GM21737 (cell line): ENCODE data around the gene REPS2.

Experiments
- ATAC-seq: cut with Tn5 transposase; IDR thresholded peaks from one replicate; pipeline ENCODE4 v1.9.1; 2021; ENCODE audit warnings: mild to moderate bottlenecking, moderate library complexity; ENCODE audit not compliant: unreplicated experiment

REPS2 gene

DNA sequence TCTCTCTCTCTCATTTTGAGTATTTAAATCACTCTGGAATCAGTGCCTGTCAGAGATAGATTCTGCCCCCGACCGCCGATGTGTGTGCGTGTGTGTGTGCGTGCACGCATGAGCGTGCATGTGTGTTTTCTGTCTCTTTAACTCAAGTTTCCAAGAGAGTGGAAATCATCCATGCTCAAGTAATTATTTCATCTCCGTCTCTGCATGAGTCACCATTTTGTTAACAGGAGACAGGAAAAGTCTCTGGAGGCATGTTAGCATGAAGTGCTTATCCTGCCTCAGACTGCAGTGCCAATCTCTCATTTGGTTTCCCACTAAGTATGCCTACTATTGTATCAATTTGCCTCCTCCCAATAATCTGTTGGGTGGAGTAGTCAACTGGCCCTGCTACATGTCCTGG, 245.6 kb downstream of the REPS2 start:
- no peak for ATAC-seq
